Measurements from ENCODE around the gene CFAP77.

- TF ChIP-seq CTCF (IDR thresholded peaks at IDR 0.05) (no peak), POLR2A (IDR thresholded peaks at IDR 0.05) (no peak), EP300 (IDR thresholded peaks at IDR 0.05) (no peak)
Observed at GRCh38 chr9:132443951-132444607, 34.1 kb downstream of the CFAP77 start.

Measured in sigmoid colon (tissue), 4 donors.